Neutrophil (primary cell): ENCODE results near the gene SELENOO.

Experiments used
- H3K27ac ChIP-seq: fragments of 200-600 bp; sonication (generic); 2 replicates; pipeline ENCODE4 v1.5.1; 2016; ENCODE audit warnings: mild to moderate bottlenecking, moderate library complexity
- H3K27me3 ChIP-seq: fragments of 200-600 bp; sonication (generic); 2 replicates; pipeline ENCODE4 v1.6.0; 2016; ENCODE audit warnings: mild to moderate bottlenecking
- H3K36me3 ChIP-seq: fragments of 200-600 bp; sonication (generic); 2 replicates; pipeline ENCODE4 v1.5.1; 2017
- H3K4me1 ChIP-seq, 2 experiments: fragments of 200-600 bp in 1 of 2; sonication (generic) in 1 of 2; 1 replicate in 1 of 2; 2 replicates in 1 of 2; pipeline versions ENCODE4 v1.5.1 to v1.6.1; 2013 to 2016; ENCODE audit warnings: low read depth in 1 of 2, low read length in 1 of 2, mild to moderate bottlenecking in 1 of 2, moderate library complexity in 1 of 2; ENCODE audit not compliant: control insufficient read depth in 1 of 2, insufficient read depth in 1 of 2
- H3K4me3 ChIP-seq, 2 experiments: fragments of 200-600 bp in 1 of 2; sonication (generic) in 1 of 2; 1 replicate in 1 of 2; 2 replicates in 1 of 2; pipeline ENCODE4 v1.5.1; 2013 to 2016; ENCODE audit warnings: low read depth in 1 of 2, low read length in 1 of 2, mild to moderate bottlenecking in 1 of 2, moderate library complexity in 1 of 2
- H3K9me3 ChIP-seq: fragments of 200-600 bp; sonication (generic); 2 replicates; pipeline ENCODE4 v1.5.1; 2016
- CTCF ChIP-seq: fragments of 200-600 bp; sonication (generic); IDR thresholded peaks from 2 replicates; pipeline ENCODE4 v1.5.1; 2016; ENCODE audit warnings: antibody characterized with exemption

The SELENOO gene

DNA sequence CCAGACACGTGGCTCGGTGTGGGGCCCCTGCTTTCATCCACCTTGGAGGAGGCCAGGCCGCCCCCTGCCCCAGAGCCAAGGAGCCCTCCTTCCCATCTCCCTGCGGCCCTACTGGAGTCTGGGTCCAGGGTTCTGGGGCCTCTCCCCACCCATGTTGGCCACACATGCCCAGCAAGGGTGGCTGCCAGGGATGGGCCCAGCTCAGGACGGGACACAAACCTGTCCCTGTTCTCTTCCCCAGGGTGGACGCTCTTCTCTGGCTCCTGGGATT lies 25.7 kb upstream of the SELENOO start:
- no peak for TF ChIP-seq CTCF
- Histone ChIP-seq H3K4me3 (no peak overlapping the region), H3K4me1 (peaks cover 23 to 35% of the 10 kb centered on the region in 2 experiments), H3K27me3 (peaks cover 72% of the 10 kb centered on the region), H3K27ac (no peak overlapping the region), H3K36me3 (peaks cover 27% of the 10 kb centered on the region), H3K9me3 (no peaks in the 10 kb centered on the region)

GRCh38 chr22:50175921-50176849 lies 24.6 kb upstream of the SELENOO start:
- peaks cover 67% of the 10 kb centered on the region for H3K27me3 ChIP-seq
- TF ChIP-seq CTCF, result no peak
- H3K9me3 ChIP-seq, result no peaks in the 10 kb centered on the region
- no peak overlapping the region for H3K27ac ChIP-seq
- H3K4me3 ChIP-seq, result no peak overlapping the region
- peaks cover 17 to 29% of the 10 kb centered on the region in 2 experiments for H3K4me1 ChIP-seq
- peaks cover 37% of the 10 kb centered on the region for H3K36me3 ChIP-seq

- no peak overlapping the region for H3K27ac ChIP-seq
- H3K27me3 ChIP-seq, result peaks cover 59% of the 10 kb centered on the region
- no peak overlapping the region for H3K4me3 ChIP-seq
- TF ChIP-seq CTCF, result no peak
- peaks cover 9 to 21% of the 10 kb centered on the region in 2 experiments for H3K4me1 ChIP-seq
- no peaks in the 10 kb centered on the region for H3K9me3 ChIP-seq
- H3K36me3 ChIP-seq, result peaks cover 41% of the 10 kb centered on the region
These were observed 23.8 kb upstream of the SELENOO start for GRCh38 chr22:50176850-50177536.

DNA sequence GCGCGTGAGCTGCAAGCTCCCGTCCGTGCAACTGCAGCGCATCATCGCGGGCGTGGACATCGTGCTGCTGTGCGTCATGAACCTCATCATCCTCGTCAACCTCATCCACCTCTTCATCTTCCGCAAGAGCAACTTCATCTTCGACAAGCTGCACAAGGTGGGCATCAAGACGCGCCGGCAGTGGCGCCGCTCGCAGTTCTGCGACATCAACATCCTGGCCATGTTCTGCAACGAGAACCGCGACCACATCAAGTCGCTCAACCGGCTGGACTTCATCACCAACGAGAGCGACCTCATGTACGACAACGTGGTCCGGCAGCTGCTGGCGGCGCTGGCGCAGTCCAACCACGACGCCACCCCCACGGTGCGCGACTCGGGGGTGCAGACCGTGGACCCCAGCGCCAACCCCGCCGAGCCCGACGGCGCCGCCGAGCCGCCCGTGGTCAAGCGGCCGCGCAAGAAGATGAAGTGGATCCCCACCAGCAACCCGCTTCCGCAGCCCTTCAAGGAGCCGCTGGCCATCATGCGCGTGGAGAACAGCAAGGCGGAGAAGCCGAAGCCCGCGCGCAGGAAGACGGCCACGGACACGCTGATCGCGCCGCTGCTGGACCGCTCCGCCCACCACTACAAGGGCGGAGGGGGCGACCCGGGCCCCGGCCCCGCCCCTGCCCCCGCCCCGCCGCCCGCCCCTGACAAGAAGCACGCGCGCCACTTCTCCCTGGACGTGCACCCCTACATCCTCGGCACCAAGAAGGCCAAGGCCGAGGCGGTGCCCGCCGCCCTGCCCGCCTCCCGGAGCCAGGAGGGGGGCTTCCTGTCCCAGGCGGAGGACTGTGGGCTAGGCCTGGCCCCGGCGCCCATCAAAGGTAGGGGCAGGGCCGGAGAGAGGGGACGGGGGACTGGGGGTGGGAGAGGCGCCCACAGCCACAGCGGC lies 23.0 kb upstream of the SELENOO start:
- Histone ChIP-seq H3K27ac (no peak overlapping the region), H3K4me3 (no peak overlapping the region), H3K36me3 (peaks cover 44% of the 10 kb centered on the region), H3K27me3 (peaks cover 59% of the 10 kb centered on the region), H3K4me1 (peaks cover 9 to 13% of the 10 kb centered on the region in 2 experiments), H3K9me3 (no peaks in the 10 kb centered on the region)
- no peak for TF ChIP-seq CTCF

DNA sequence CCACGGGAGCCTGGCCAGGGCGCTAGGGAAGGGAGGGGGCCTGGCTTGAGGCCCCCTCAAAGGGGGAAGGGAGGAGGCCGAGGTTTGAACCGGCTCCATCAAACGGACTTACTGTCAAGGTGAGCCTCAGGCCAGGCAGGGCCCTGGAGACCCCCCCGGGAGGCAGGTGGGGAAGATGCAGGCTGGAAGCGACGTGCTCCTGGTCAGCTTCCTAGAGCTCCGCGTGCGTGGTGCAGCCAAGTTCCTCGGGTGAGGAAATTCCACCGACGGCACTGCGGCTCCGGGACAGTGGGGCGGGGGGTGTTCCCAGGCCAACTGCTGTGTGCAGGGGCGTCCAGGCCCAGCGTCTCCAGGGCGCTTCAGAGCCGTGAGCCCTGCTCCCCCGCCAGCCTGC lies 22.3 kb upstream of the SELENOO start:
- H3K36me3 ChIP-seq, result peaks cover 44% of the 10 kb centered on the region
- no peak overlapping the region for H3K4me3 ChIP-seq
- peaks cover 59% of the 10 kb centered on the region for H3K27me3 ChIP-seq
- no peak for TF ChIP-seq CTCF
- H3K4me1 ChIP-seq, result peaks cover 7 to 10% of the 10 kb centered on the region in 2 experiments
- H3K27ac ChIP-seq, result no peak overlapping the region
- H3K9me3 ChIP-seq, result no peaks in the 10 kb centered on the region
